ENCODE measurements around the gene GOLGA7B. TPM values are rescaled to one million over a fixed set of nuclear protein-coding genes. Genes with fewer than 3 reads are reported as not detected.

Gene GOLGA7B
- total RNA-seq, 4 donors from 2014 or later: 0.30 to 3.3 (median 1.7) TPM

- H3K27ac ChIP-seq: no peak overlapping the region
- no peaks in the 10 kb centered on the region for H3K9me3 ChIP-seq
- H3K36me3 ChIP-seq: no peaks in the 10 kb centered on the region
- DNase-seq: no peak
- intact Hi-C loops (cut with DNase I): no loop called here
- H3K4me1 ChIP-seq: no peaks in the 10 kb centered on the region
- 41 to 43% methylated on average over 7 of the region's 7 CpGs for WGBS, 2 donors
- TF ChIP-seq CTCF (IDR thresholded peaks at IDR 0.05) (no peak), POLR2A (IDR thresholded peaks at IDR 0.05) (no peak)
- H3K27me3 ChIP-seq: peaks cover 0 to 18% (median 0%) of the 10 kb centered on the region in 4 donors
- H3K4me3 ChIP-seq: no peak overlapping the region
These were observed 39.2 kb upstream of the GOLGA7B start for GRCh38 chr10:97810446-97810845.

GRCh38 chr10:97811958-97812357 lies 37.7 kb upstream of the GOLGA7B start:
- Histone ChIP-seq H3K4me1 (no peaks in the 10 kb centered on the region), H3K27me3 (peaks cover 0 to 31% (median 0%) of the 10 kb centered on the region in 4 donors), H3K27ac (no peak overlapping the region), H3K4me3 (no peak overlapping the region), H3K9me3 (no peaks in the 10 kb centered on the region), H3K36me3 (no peaks in the 10 kb centered on the region)
- intact Hi-C loops (cut with DNase I): no loop called here
- no peak for TF ChIP-seq CTCF (IDR thresholded peaks at IDR 0.05)
- no peak for DNase-seq
- WGBS, 2 donors: 65 to 71% methylated on average over 3 of the region's 3 CpGs

- no peak for DNase-seq
- Histone ChIP-seq H3K4me1 (no peaks in the 10 kb centered on the region), H3K36me3 (no peaks in the 10 kb centered on the region), H3K9me3 (no peaks in the 10 kb centered on the region), H3K4me3 (no peak overlapping the region), H3K27me3 (peaks cover 0 to 38% (median 0%) of the 10 kb centered on the region in 4 donors), H3K27ac (no peak overlapping the region)
- no peak for TF ChIP-seq POLR2A (IDR thresholded peaks at IDR 0.05)
- no peak for TF ChIP-seq CTCF (IDR thresholded peaks at IDR 0.05)
- 58 to 65% methylated on average over 5 to 8 of the region's 8 CpGs for WGBS, 2 donors
- intact Hi-C loops (cut with DNase I): no loop called here
These were observed 36.9 kb upstream of the GOLGA7B start for GRCh38 chr10:97812696-97813095.

GRCh38 chr10:97813311-97813710 lies 36.3 kb upstream of the GOLGA7B start:
- H3K27me3 ChIP-seq: peaks cover 0 to 43% (median 0%) of the 10 kb centered on the region in 4 donors
- H3K4me3 ChIP-seq: no peak overlapping the region
- intact Hi-C loops (cut with DNase I): no loop called here
- no peak for TF ChIP-seq POLR2A (IDR thresholded peaks at IDR 0.05)
- TF ChIP-seq CTCF (IDR thresholded peaks at IDR 0.05): no peak
- H3K36me3 ChIP-seq: no peaks in the 10 kb centered on the region
- WGBS, 2 donors: 36 to 42% methylated on average over 3 of the region's 3 CpGs
- H3K27ac ChIP-seq: no peak overlapping the region
- H3K4me1 ChIP-seq: no peaks in the 10 kb centered on the region
- H3K9me3 ChIP-seq: no peaks in the 10 kb centered on the region
- no peak for DNase-seq

GRCh38 chr10:97814996-97815395 lies 34.6 kb upstream of the GOLGA7B start:
- no peak for DNase-seq
- Histone ChIP-seq H3K27ac (no peak overlapping the region), H3K27me3 (peaks cover 0 to 49% (median 0%) of the 10 kb centered on the region in 4 donors), H3K4me1 (no peaks in the 10 kb centered on the region), H3K9me3 (no peaks in the 10 kb centered on the region), H3K36me3 (no peaks in the 10 kb centered on the region), H3K4me3 (no peak overlapping the region)
- TF ChIP-seq CTCF (IDR thresholded peaks at IDR 0.05): no peak
- TF ChIP-seq POLR2A (IDR thresholded peaks at IDR 0.05): no peak
- intact Hi-C loops (cut with DNase I): no loop called here
- 59 to 74% methylated on average over 2 to 3 of the region's 5 CpGs for WGBS, 2 donors
